HK-2 (cell line): ENCODE results near the gene INPP4B.
A peak's percentile ranks its signal among the peaks of the same experiment; 100 is the strongest.

ENCODE experiments used
- DNase-seq: peaks from one replicate; pipeline ENCODE4 v3.0.0-alpha.2; 2018; ENCODE audit not compliant: unreplicated experiment

The INPP4B gene

GRCh38 chr4:142141224-142141623 lies 704.9 kb downstream of the INPP4B start:
- no peak for DNase-seq

- no peak for DNase-seq
Measured at GRCh38 chr4:142130666-142131065, 715.4 kb downstream of the INPP4B start.

- DNase-seq, result no peak
Measured at GRCh38 chr4:142129931-142130330, 716.2 kb downstream of the INPP4B start.

- no peak for DNase-seq
Measured at GRCh38 chr4:142129473-142129872, 716.6 kb downstream of the INPP4B start.

GRCh38 chr4:142128529-142128928 lies 717.6 kb downstream of the INPP4B start:
- DNase-seq, result no peak

- DNase-seq, result peak; percentile 16
Measured at GRCh38 chr4:142126890-142127497, 719.1 kb downstream of the INPP4B start.

GRCh38 chr4:142124874-142125273 lies 721.2 kb downstream of the INPP4B start:
- no peak for DNase-seq

- no peak for DNase-seq
Measured at GRCh38 chr4:142121448-142122350, 724.4 kb downstream of the INPP4B start.

- DNase-seq, result no peak
Measured at GRCh38 chr4:142120921-142121320, 725.2 kb downstream of the INPP4B start.

- DNase-seq, result no peak
Measured at GRCh38 chr4:142112451-142112850, 733.6 kb downstream of the INPP4B start.

- no peak for DNase-seq
Measured at GRCh38 chr4:142110136-142110535, 736.0 kb downstream of the INPP4B start.

GRCh38 chr4:142104041-142104440 lies 742.1 kb downstream of the INPP4B start:
- no peak for DNase-seq

GRCh38 chr4:142101401-142101800 lies 744.7 kb downstream of the INPP4B start:
- DNase-seq, result no peak

- no peak for DNase-seq
Measured at GRCh38 chr4:142100941-142101340, 745.2 kb downstream of the INPP4B start.

- DNase-seq, result no peak
Measured at GRCh38 chr4:142098900-142099545, 747.1 kb downstream of the INPP4B start.

- no peak for DNase-seq
Measured at GRCh38 chr4:142098380-142098779, 747.7 kb downstream of the INPP4B start.

- DNase-seq, result no peak
Measured at GRCh38 chr4:142097015-142097414, 749.1 kb downstream of the INPP4B start.

GRCh38 chr4:142095886-142096605 lies 750.1 kb downstream of the INPP4B start:
- DNase-seq, result peak; percentile 18

GRCh38 chr4:142092941-142093340 lies 753.2 kb downstream of the INPP4B start:
- DNase-seq, result no peak

- DNase-seq, result peak; percentile 65
Measured at GRCh38 chr4:142091691-142092182, 754.4 kb downstream of the INPP4B start.

GRCh38 chr4:142091085-142091513 lies 755.0 kb downstream of the INPP4B start:
- DNase-seq, result no peak

GRCh38 chr4:142088906-142089305 lies 757.2 kb downstream of the INPP4B start:
- DNase-seq, result no peak
